Progenitor cell of endocrine pancreas (in vitro differentiated cells): Measurements from ENCODE around the gene BCKDK. TPM values are rescaled to one million over a fixed set of nuclear protein-coding genes. Genes with fewer than 3 reads are reported as not detected.
A peak's percentile ranks its signal among the peaks of the same experiment; 100 is the strongest.

Source experiments
- DNase-seq: peaks from one replicate; pipeline ENCODE4 v3.0.0; 2021; ENCODE audit warnings: low spot score; ENCODE audit not compliant: unreplicated experiment
- H3K27ac Mint-ChIP-seq: 2 replicates; pipeline ENCODE4 v1.8.0; 2021; ENCODE audit warnings: mild to moderate bottlenecking, moderate library complexity, mixed read lengths
- H3K27me3 Mint-ChIP-seq: 2 replicates; pipeline ENCODE4 v1.8.0; 2021; ENCODE audit warnings: mixed read lengths
- H3K36me3 Mint-ChIP-seq: 2 replicates; pipeline ENCODE4 v1.8.0; 2022; ENCODE audit warnings: mixed read lengths; ENCODE audit not compliant: insufficient read depth
- H3K4me1 Mint-ChIP-seq: 2 replicates; pipeline ENCODE4 v1.8.0; 2021; ENCODE audit warnings: low read depth, mixed read lengths
- H3K4me3 Mint-ChIP-seq: 2 replicates; pipeline ENCODE4 v1.8.0; 2021; ENCODE audit warnings: low read depth, mild to moderate bottlenecking, moderate library complexity, mixed read lengths
- H3K9me3 Mint-ChIP-seq: 2 replicates; pipeline ENCODE4 v1.8.0; 2021; ENCODE audit warnings: low read depth, mixed read lengths
- total RNA-seq: library from RNA; stranded (reverse); gene quantifications from 2 replicates; pipeline ENCODE4 v1.2.1, GENCODE V29; 2021
- TF ChIP-seq, protein P1 (sequence below): fragments of 200-600 bp; sonication (generic); IDR thresholded peaks from one replicate; pipeline ENCODE4 v1.5.0; 2021; ENCODE audit warnings: antibody characterized with exemption, mild to moderate bottlenecking; ENCODE audit not compliant: unreplicated experiment

Gene BCKDK
- total RNA-seq, 1 donor from 2014 or later: 41.7 TPM

DNA sequence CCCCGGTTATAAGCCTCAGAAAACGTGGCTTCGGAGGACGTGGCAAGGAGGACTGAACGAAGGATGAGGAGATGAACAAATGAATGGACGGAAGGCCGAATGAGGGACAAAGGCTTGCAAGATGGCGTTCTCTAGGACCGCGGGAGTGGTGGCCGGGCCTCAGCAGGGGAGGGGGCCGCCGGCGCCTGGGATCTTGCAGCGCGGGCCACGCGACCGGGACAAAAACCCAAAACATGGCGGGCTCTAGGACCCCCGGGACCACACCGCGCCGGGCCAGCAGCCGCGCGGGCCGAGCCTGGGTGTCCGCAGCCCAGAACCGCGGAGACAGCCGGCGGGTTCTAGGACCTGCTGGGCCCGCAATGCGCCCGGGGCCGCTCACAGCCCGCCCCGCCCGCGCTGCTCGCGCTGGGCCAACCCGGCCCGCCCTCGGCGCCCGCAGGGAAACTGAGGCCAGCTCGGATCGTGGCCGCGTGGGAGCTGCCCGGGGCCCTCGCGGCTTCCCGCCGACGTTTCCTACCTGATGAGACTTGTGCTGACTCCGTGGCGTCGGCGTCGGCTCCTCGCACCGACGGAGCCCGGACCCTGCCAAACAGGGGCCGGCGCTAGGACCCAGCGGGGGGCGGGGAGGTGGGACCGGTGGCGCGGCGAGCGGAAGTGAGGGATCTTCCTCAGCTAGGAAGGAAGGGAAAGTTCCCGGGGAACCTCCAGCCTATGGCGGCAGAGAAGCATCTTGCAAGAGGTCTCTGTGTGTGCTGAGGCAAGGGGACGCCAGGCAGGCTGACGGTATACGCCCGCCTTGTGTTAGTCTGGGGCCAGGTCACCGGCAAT, 34.8 kb upstream of the BCKDK start:
- Mint-ChIP-seq H3K27me3 (no peaks in the 10 kb centered on the region), H3K36me3 (peaks cover 2% of the 10 kb centered on the region), H3K4me1 (peaks cover 19% of the 10 kb centered on the region), H3K4me3 (peak overlapping the region; percentile 99), H3K9me3 (no peaks in the 10 kb centered on the region), H3K27ac (peak overlapping the region; percentile 99)
- DNase-seq: peak; percentile 72
- TF ChIP-seq, protein P1, sequence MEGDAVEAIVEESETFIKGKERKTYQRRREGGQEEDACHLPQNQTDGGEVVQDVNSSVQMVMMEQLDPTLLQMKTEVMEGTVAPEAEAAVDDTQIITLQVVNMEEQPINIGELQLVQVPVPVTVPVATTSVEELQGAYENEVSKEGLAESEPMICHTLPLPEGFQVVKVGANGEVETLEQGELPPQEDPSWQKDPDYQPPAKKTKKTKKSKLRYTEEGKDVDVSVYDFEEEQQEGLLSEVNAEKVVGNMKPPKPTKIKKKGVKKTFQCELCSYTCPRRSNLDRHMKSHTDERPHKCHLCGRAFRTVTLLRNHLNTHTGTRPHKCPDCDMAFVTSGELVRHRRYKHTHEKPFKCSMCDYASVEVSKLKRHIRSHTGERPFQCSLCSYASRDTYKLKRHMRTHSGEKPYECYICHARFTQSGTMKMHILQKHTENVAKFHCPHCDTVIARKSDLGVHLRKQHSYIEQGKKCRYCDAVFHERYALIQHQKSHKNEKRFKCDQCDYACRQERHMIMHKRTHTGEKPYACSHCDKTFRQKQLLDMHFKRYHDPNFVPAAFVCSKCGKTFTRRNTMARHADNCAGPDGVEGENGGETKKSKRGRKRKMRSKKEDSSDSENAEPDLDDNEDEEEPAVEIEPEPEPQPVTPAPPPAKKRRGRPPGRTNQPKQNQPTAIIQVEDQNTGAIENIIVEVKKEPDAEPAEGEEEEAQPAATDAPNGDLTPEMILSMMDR: no peak

DNA sequence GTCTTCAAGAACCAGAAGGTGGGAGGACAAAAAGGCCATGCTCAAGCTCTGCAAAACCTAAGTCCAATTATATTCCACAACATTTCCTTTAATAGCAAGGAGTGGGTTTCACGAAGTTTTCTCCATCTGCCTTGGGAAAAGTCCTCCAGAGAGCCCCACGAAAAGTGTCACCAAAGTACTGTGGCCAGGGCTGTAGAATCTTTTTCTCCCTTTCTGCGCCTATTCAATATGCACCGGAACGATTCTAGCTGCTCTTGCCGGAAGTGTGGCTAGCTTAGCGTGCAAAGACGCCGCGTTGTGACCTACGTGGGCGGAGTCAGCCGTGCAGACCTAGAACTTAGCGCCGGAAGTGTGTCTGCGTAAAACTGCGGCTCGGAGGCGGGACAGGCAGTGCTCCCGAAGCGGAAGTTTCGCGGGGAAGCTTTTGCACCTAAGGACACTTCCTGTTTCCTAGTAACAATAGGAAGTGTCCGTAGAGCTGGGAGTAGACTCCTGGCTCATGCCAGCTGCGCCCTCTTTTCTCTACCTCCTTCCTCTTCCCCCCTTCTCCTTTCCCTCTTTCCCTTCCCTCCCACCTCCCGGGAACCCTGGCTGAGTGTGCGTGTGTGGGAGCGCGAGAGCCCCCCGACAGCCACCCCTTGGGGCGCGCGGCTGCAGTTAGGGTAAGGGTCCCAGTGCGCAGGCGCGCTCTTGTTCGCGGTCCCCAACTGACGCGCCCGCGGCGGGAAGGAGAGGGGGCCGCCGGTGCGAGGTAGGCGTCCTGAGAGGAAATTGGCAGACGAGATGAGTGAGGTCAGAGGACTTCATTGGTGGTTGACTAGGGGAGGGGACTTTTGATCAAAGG, 34.0 kb upstream of the BCKDK start, which contains the start of the genes ZNF646 and ZNF668:
Gene ZNF646, plus strand, starts transcription at position 453 of the 844 bp plus-strand sequence. CDS start 1,903 bp downstream, outside the sequence.
Gene ZNF668, minus strand, starts transcription at position 271 of the 844 bp plus-strand sequence. CDS start 9,781 bp downstream, outside the sequence.
- Mint-ChIP-seq H3K27me3 (no peaks in the 10 kb centered on the region), H3K9me3 (no peaks in the 10 kb centered on the region), H3K4me1 (peaks cover 19% of the 10 kb centered on the region), H3K27ac (peak within 1 kb of the TSS; percentile 99), H3K4me3 (peak within 1 kb of the TSS; percentile 99), H3K36me3 (peaks cover 4% of the 10 kb centered on the region)
- TF ChIP-seq, protein P1: peak; percentile 18
- DNase-seq: peak; percentile 89

DNA sequence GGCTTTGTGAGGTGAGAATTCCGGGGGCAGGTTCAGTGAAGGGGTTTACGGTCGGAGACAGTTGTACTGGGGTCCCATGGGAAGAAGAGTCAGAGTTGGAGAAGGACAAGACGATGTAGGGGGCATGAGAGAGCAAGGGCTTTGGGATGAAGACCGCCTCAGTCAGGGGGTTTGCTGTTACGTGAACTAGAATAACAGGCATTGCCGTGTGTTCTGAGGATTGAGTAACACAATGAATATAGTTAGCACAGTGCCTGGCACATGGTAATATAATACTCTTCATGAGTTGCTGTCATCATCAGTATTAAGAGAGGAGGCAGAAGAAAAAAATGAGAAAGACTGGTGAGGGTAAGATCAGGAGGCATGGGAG, 33.4 kb upstream of the BCKDK start:
- Mint-ChIP-seq H3K9me3 (no peaks in the 10 kb centered on the region), H3K27ac (peak overlapping the region; percentile 96), H3K27me3 (no peaks in the 10 kb centered on the region), H3K4me3 (peak overlapping the region; percentile 91), H3K36me3 (peaks cover 4% of the 10 kb centered on the region), H3K4me1 (peaks cover 19% of the 10 kb centered on the region)
- DNase-seq: no peak
- TF ChIP-seq, protein P1: no peak

DNA sequence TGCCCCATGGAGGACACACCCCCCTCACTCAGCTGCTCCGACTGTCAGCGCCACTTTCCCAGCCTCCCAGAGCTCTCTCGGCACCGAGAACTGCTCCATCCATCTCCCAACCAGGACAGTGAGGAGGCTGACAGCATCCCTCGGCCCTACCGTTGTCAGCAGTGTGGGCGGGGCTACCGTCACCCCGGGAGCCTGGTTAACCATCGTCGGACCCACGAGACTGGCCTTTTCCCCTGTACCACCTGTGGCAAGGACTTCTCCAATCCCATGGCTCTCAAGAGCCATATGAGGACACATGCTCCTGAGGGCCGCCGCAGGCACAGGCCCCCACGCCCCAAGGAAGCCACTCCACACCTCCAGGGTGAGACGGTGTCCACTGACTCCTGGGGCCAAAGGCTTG, 31.9 kb upstream of the BCKDK start:
- TF ChIP-seq, protein P1: no peak
- Mint-ChIP-seq H3K27me3 (no peaks in the 10 kb centered on the region), H3K27ac (no peak overlapping the region), H3K9me3 (no peaks in the 10 kb centered on the region), H3K4me1 (peaks cover 19% of the 10 kb centered on the region), H3K36me3 (peaks cover 4% of the 10 kb centered on the region), H3K4me3 (peak overlapping the region; percentile 91)
- no peak for DNase-seq

DNA sequence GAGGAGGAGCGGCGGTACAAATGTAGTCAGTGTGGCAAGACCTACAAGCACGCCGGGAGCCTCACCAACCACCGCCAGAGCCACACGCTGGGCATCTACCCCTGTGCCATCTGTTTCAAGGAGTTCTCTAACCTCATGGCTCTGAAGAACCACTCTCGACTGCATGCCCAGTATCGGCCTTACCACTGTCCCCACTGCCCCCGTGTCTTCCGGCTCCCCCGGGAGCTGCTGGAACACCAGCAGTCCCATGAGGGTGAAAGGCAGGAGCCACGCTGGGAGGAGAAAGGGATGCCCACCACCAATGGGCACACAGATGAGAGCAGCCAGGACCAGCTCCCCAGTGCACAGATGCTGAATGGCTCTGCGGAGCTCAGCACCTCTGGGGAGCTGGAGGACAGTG, 31.2 kb upstream of the BCKDK start:
- TF ChIP-seq, protein P1: no peak
- Mint-ChIP-seq H3K9me3 (no peaks in the 10 kb centered on the region), H3K27me3 (no peaks in the 10 kb centered on the region), H3K36me3 (peaks cover 4% of the 10 kb centered on the region), H3K4me3 (no peak overlapping the region), H3K4me1 (peaks cover 13% of the 10 kb centered on the region), H3K27ac (no peak overlapping the region)
- DNase-seq: no peak
